Transverse colon (tissue), 4 donors: Measurements from ENCODE around the gene LNX1. TPM values are rescaled to one million over a fixed set of nuclear protein-coding genes. Genes with fewer than 3 reads are reported as not detected.
"Not testable (repeated sequence)": the region's sequence is repeated elsewhere in the genome, so short reads cannot be mapped to it uniquely, and the experiment has no call there.

Source experiments
- DNase-seq: peaks from one replicate; pipeline ENCODE4 v3.0.0-alpha.2; 2019
- H3K27ac ChIP-seq, 4 donors: fragments of 200-600 bp; sonication (generic); 2 replicates each; pipeline ENCODE4 v1.5.1; 2016 to 2018; ENCODE audit warnings: inconsistent platforms in 4 of 4
- H3K27me3 ChIP-seq: fragments of 200-600 bp; sonication (generic); 2 replicates; pipeline ENCODE4 v1.5.1; 2017; ENCODE audit warnings: inconsistent platforms
- H3K36me3 ChIP-seq, 4 donors: fragments of 200-600 bp; sonication (generic); 2 replicates each; pipeline ENCODE4 v1.5.1; 2017 to 2019; ENCODE audit warnings: inconsistent platforms in 4 of 4
- H3K4me1 ChIP-seq, 4 donors: fragments of 200-600 bp; sonication (generic); 2 replicates each; pipeline ENCODE4 v1.5.1; 2017 to 2020; ENCODE audit warnings: inconsistent platforms in 4 of 4
- H3K4me3 ChIP-seq, 4 donors: fragments of 200-600 bp; sonication (generic); 1 replicate in 1 of 4; 2 replicates in 3 of 4; pipeline versions ENCODE4 v1.5.1 to v1.6.1; 2017 to 2019; ENCODE audit warnings: inconsistent platforms in 4 of 4
- H3K9me3 ChIP-seq, 2 donors: fragments of 200-600 bp; sonication (generic); 2 replicates each; pipeline ENCODE4 v1.5.1; 2017 to 2019; ENCODE audit warnings: inconsistent platforms in 2 of 2
- CTCF ChIP-seq, 5 experiments: fragments of 200-600 bp in 3 of 5; fragments of 450-650 bp in 2 of 5; sonication (generic) in 3 of 5; IDR thresholded peaks; 1 replicate in 2 of 5; 2 replicates in 3 of 5; pipeline ENCODE4 v1.5.1; 2016 to 2017; ENCODE audit warnings: antibody characterized with exemption in 5 of 5, inconsistent platforms in 3 of 5, mild to moderate bottlenecking in 2 of 5, moderate library complexity in 1 of 5
- EP300 ChIP-seq: sonication (generic); formaldehyde crosslinking; IDR thresholded peaks from one replicate; pipeline ENCODE4 v1.6.1; 2017; ENCODE audit warnings: antibody characterized with exemption, low read depth
- POLR2A ChIP-seq: fragments of 450-650 bp; IDR thresholded peaks from one replicate; pipeline ENCODE4 v1.6.1; 2016; ENCODE audit warnings: antibody characterized with exemption, mild to moderate bottlenecking, moderate library complexity
- POLR2AphosphoS5 ChIP-seq, 3 donors: sonication (generic); formaldehyde crosslinking; IDR thresholded peaks; one replicate each; pipeline ENCODE4 v1.6.1; 2016; ENCODE audit warnings: antibody characterized with exemption in 3 of 3
- WGBS, 2 donors: methylation state at CpG; one replicate each; pipeline ENCODE4 v1.1.5; 2018; ENCODE audit warnings: low coverage in 1 of 2; 5-methylcytosine and 5-hydroxymethylcytosine counted together
- in situ Hi-C, 4 donors: fragments of 200-750 bp; cut with MboI; loops; one replicate each; pipeline versions ENCODE4 v1.15.0 to v1.15.1; 2017; ENCODE audit warnings: low sequenced_read_pairs in 3 of 4, low pct_ligation_motif_present in 1 of 4, low pct_unique_long_range_greater_than_20kb in 1 of 4
- intact Hi-C: fragments of 100-400 bp; cut with DNase I; formaldehyde crosslinking; loops from one replicate; pipeline ENCODE4 v1.15.1; 2023; ENCODE audit warnings: low total_unique reads
- total RNA-seq, 4 donors: library from RNA; depleted of rRNA; stranded (reverse); fragments of >200 nt; gene quantifications; one replicate each; pipeline ENCODE4 v1.1.0, GENCODE V29; 2016

The LNX1 gene
- total RNA-seq, 4 donors from 2014 or later: 2.6 to 35.5 (median 18.1) TPM

- Histone ChIP-seq H3K36me3 (peaks cover 0 to 4% (median 0%) of the 10 kb centered on the region in 4 donors), H3K27ac (no peak overlapping the region), H3K4me3 (no peak overlapping the region), H3K9me3 (no peaks in the 10 kb centered on the region), H3K4me1 (no peaks in the 10 kb centered on the region), H3K27me3 (no peaks in the 10 kb centered on the region)
- TF ChIP-seq POLR2AphosphoS5 (IDR thresholded peaks at IDR 0.05): no peak
- no peak for TF ChIP-seq EP300
- no peak for TF ChIP-seq POLR2A
- TF ChIP-seq CTCF (IDR thresholded peaks at IDR 0.05): no peak
- intact Hi-C loops (no loop called here), in situ Hi-C loops (loop anchor here in 2 of 4 donors (25.0 kb wide), 4 partner anchors 90 to 735 kb away; partner anchors contain the start of gene FIP1L1 (in 1 of the 2))
- DNase-seq: no peak
- WGBS, 2 donors: 74 to 79% methylated on average over 2 to 5 of the region's 5 CpGs
Measured at GRCh38 chr4:53477038-53477565, 114.2 kb downstream of the LNX1 start.

DNA sequence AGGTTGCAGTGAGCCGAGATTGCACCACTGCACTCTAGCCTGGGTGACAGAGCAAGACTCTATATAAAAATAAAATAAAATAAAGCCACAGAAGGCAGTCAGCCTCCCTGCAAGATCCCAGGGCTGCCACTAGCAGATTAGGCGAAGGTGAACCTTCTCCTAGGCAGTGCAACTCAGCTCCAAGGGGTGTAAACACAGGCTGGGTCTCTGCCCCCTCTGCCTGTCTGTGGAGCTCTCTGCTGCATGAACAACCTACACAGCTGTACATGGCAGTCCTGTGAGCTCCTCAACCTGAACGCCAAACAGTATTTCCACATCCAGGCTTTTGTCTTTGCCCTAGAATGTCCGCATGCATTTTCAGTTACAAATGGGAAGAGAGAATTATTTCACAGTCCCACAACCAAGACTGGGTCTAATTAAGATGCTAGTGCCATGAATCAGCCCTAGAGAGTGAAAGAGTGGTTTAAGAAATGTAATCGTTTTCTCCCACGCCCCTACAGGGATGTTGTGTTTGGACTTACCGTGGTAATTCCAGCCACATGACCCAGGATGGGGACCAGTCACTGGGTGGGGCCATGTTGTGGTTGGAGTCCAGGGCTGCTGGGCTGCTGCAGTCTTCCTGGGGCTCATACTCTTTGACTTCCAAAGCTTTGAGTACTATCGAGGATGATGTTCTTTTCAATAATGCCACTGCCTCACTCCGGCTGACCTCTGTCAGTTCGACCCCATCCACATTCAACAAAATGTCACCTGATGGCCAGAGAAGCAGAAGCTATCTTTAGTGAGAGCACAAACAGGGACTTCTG is 114.9 kb downstream of the LNX1 start:
- H3K9me3 ChIP-seq: no peaks in the 10 kb centered on the region

DNA sequence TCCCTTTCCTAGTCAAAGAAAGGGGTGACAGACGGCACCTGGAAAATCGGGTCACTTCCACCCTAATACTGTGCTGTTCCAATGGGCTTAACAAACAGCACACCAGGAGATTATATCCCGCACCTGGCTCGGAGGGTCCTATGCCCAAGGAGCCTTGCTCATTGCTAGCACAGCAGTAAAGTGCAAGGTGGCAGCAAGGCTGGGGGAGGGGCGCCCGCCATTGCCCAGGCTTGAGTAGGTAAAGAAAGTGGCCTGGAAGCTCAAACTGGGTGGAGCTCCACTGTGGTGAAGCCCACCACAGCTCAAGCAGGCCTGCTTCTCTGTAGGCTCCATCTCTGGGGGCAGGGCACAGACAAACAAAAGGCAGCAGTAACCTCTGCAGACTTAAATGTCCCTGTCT is 124.7 kb downstream of the LNX1 start:
- intact Hi-C loops, in situ Hi-C loops, DNase-seq: not testable (repeated sequence)

More for the DNA sequence above, 114.9 kb downstream of the LNX1 start:
- 80 to 93% methylated on average over 2 to 10 of the region's 10 CpGs for WGBS, 2 donors
- H3K36me3 ChIP-seq: peaks cover 0 to 4% (median 0%) of the 10 kb centered on the region in 4 donors
- TF ChIP-seq POLR2A (no peak), POLR2AphosphoS5 (IDR thresholded peaks at IDR 0.05) (no peak), EP300 (no peak), CTCF (IDR thresholded peaks at IDR 0.05) (no peak)
- H3K27ac ChIP-seq: no peak overlapping the region
- intact Hi-C loops: no loop called here
- no peaks in the 10 kb centered on the region for H3K4me1 ChIP-seq
- H3K4me3 ChIP-seq: no peak overlapping the region
- no peaks in the 10 kb centered on the region for H3K27me3 ChIP-seq
- in situ Hi-C loops: loop anchor here in 2 of 4 donors (25.0 kb wide), 4 partner anchors 89 to 736 kb away; partner anchors contain the start of gene FIP1L1 (in 1 of the 2)
- DNase-seq: no peak

DNA sequence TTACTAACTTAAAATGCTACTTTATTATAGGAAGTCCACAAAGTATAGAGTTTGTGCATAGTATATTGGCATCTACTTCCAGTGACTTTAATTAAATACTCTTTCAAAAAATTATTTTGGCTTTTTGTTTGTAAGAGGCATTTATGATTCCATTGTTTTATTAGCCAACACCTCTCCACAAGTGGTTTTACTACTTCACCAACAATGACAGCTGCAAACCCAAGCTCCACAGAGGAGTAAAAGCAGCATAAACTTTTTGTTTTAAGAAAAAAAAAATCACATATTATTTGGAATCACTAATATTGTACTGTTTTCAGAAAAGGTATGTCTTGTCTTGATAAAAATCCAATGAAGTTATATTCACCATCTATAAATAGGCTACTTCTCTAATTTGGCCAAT is 125.4 kb downstream of the LNX1 start:
- Histone ChIP-seq H3K4me3 (no peak overlapping the region), H3K9me3 (no peaks in the 10 kb centered on the region), H3K36me3 (peaks cover 0 to 31% (median 2%) of the 10 kb centered on the region in 4 donors), H3K4me1 (no peaks in the 10 kb centered on the region), H3K27me3 (no peaks in the 10 kb centered on the region), H3K27ac (no peak overlapping the region)
- intact Hi-C loops: no loop called here
- TF ChIP-seq POLR2A: no peak
- TF ChIP-seq POLR2AphosphoS5 (IDR thresholded peaks at IDR 0.05): no peak
- no peak for TF ChIP-seq CTCF (IDR thresholded peaks at IDR 0.05)
- no peak for TF ChIP-seq EP300
- DNase-seq: no peak
- in situ Hi-C loops: no loop called here

More for the DNA sequence above, 124.7 kb downstream of the LNX1 start:
- H3K4me3 ChIP-seq, H3K4me1 ChIP-seq, H3K27me3 ChIP-seq, H3K9me3 ChIP-seq, H3K27ac ChIP-seq: not testable (repeated sequence)
- 91 to 100% methylated on average over 1 to 6 of the region's 6 CpGs for WGBS, 2 donors
- H3K36me3 ChIP-seq: peaks cover 0 to 25% (median 2%) of the 10 kb centered on the region in 4 donors
